SKM-1 (cell line): ENCODE measurements around the gene PTPN3.

Source experiments
- DNase-seq: peaks from one replicate; lab custom pipeline; 2025; ENCODE audit not compliant: unreplicated experiment; lab: John Stamatoyannopoulos, UW

The PTPN3 gene

DNA sequence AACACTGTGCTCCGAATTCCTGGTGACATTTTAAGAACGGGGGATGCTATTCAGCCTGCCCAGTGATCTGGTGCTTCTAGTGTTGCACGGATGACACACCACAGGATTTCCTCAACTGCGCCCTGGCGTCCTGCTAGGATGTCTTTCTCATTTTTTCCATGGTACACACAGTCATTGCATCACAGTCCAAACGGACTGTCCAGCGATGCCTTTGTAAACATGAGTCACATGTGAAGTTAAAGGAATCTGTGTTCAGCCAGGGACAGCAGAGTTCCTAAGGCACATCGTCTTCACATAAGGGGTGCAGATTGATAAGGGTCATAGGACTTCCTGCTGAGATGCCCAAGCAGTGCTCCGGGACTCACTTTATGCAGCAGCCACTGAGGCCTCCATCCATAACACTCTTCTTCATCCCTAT, 9.3 kb upstream of the PTPN3 start:
- no peak for DNase-seq

DNA sequence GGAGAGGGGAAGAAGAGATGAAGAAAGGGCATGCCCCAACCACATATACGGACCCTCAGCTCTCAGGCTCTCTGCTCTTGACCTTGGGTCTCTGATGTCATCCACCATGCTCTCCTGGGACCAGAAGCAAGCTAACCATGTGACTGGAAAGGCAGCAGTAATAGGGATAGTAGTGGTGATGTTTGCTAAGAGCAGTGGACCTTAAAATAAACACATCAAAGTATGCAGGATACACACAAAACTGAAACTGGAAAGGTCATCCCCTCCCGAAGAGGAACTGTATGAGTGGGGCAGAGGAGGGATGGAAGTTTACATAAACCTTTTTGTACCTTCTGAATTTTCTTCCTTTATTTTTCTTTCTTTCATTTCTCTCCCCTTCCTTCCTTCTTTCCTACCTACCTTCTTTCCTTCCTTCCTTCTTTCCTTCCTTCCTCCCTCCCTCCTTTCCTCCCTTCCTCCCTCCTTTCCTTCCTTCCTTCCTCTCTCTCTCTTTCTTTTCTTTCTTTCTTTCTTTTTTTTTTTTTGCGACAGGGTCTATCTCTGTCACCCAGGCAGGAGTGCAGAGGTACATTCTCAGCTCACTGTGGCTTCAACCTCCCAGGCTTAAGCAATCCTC, 8.1 kb upstream of the PTPN3 start:
- no peak for DNase-seq

DNA sequence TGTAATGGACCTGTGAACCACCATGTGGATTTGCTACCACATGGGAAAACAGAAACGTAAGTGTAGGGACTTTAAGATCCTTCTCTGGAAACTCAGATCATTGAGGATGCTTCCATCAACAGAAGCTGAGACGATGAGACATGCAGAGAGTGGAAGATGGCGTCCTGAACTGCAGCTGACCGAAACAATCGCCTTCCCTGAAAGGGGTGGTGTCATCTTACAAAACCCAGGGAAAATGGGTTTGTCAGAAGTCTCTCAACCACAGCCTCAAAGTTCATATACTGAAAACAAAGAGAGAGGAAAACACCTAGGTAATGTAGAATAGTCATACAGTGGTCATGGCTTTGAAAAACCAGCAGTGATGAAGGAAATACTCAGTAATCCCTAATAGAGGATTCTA, 6.6 kb upstream of the PTPN3 start:
- DNase-seq = no peak

DNA sequence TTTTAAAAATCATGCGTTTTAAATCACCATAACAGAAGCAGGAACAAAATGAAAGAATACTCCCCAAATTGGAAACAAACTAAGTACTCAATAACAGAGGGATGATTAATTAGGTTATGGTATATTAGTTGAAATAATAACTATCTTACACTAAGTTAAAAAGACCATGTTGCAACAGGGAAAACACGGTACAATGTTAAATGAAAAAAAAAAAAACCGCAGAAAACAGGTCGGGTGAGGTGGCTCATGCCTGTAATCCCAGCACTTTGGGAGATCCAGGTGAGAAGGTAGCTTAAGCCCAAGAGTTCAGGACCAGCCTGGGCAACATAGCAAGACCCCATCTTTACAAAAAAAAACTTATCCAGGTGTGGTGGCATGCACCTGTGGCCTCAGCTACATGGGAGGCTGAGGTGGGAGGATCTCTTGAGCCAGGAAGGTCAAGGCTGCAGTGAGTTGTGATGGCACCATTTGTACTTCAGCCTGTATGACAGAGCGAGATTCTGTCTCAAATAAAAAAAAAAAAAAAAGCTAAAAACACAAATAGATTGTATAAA, 2.4 kb upstream of the PTPN3 start:
- no peak for DNase-seq

DNA sequence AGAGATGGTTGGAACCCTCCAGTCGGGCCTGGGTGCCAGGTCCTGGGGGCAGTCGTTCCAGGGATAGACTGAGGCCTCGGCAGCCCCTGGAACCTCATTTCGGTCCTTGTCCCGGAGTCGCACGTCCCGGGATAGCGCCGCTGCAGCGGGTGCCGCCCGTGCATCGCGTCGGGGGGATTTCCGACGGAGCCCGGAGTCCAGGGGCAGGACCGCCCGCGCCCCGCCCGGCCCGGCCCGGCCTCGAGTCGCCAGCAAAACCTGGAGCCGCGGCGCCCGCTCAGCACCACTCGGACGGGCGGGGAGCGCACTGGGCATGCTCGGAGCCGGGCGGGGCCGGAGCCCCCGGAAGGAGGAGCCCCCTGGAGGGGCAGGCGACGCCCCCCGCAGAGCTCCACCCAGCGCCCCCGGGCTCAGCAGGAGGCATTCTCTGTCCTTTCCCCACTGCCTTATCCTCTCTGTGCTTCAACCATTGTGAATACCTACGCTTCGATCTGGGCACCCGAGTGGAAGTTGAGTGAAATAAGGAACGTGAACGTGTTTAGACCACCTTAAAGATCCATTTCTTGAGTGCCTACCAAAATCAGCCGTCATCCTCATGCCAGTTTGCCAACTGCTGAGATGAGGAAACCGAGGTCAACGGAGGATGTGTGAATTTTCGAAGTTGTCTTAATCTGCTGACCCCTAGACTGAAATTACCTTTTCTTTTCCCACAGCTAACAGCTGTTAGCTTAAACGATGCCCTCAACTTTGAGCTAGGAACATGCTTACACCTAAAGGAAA, 1.7 kb upstream of the PTPN3 start:
- DNase-seq = no peak

DNA sequence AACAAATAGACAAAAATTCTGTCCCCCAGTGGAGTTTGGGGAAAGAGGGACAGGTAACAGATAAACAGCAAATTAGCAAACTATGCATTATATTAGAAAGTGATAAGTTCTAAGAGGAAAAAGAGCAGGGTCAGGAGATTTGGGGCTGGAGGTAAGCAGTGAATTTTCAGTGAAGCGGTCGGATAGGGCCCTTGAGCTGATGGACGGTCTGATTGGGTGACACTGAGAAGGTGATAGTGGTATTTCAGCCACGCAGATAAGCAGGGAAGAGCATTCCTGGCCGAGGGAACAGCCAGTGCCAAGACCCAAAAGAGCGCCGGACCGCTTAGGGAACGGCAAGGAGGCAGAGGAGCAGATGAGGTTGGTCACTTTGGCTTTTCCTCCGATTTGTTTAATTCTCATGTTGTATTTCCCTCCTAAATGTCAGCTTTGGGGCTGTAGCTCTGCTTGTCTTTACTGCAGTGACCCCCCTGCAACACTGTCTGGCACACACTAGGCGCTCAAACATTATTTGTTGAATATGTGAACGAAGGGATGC, 1.1 kb upstream of the PTPN3 start:
- no peak for DNase-seq

DNA sequence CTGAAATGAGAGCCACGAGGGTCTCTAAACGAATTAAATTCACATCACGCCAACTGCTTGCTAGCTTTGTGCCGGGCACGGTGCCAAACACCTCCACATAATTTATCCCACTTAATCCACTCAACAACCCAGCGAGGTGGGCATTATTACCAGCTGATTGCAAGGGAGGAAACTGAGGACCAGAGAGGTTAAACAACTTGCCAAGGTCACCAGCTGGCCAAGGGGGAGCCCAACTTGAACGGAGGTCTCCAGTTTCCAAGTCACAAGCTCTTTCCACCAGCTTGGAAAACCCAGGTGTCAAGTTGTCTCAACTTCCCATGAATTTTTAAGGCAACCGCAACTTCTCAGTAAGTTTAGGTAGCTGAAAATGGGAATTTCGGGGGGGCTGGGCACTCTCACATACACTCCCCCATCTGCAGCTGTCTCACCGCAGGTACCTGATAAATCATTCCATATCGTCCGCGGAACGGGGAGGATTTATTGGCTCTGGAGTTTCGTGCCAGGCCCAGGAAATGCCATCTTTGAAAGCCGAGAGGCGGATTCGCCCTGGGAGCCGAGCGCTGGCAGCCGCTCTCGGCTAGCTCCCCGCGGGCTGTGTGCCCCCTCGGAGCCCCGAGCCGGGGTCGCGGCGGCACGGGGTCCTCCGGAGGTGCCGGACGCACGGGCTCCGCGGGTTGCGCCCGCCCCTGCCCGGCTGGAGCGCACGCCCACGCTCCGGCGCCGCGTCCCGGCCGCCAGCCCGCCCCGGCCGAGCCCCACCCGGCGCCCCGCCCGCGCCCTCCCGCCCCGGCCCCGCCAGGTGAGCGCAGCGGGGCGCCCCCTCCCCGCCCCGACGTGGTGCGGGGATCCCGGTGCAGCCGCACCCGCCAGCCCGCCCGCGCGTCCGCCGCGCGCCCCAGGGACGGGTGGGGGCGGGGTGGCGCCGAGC, 617 bp downstream of the PTPN3 start:
- DNase-seq = no peak

DNA sequence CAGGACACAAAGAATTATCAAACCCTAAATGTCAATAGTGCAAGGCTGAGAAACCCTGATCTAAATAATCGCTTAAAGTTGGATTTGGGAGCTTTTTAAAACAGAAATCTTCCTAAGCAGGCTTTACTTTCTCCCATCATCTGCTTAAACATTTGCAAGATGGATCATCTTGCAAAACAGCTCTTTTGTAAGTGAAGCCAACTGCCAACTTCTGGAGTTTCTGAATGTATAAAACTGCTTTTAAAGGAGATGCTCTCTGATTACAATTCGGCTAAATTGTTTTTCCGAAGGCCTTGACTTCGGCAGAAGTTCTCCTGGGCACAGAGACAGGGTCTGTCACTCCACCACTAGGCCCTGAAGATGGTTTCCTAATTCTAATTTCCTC, 1.3 kb downstream of the PTPN3 start:
- no peak for DNase-seq

DNA sequence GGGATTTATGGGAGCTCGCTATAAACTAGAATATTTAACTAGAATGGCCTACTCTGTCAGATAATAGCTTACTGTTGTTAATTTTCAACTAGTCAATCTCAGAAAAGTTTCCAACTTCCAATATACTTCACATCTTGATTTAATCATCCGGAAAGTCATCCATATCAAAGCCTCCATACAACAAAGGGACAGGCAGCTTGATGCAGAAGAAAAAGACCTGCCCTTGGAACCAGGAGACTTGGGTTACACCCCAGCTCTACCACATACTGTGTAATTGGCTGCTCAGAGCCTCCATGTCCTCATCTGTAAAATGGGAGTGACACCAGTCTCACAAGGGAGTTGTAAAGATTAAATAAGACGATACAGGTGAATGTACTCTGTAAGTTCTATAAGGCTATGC, 1.9 kb downstream of the PTPN3 start:
- no peak for DNase-seq

DNA sequence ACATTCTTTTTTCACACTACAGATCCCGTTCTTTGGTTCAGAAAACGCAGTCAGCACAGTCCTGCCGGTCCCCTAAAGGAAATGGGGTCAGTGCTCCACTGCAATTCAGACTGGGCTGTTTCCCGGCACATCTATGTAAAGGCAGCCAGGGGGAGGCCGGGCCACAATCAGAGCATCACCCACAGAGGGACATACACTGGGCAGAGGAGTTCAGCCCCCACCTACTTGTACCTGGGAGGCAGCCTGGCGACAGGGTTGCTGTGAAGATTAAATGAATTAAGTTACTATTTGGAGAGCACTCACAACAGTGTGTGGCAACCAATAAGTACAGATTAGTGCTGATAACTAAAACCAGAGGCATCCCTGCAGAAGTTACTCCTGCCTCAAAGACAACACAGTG, 4.5 kb downstream of the PTPN3 start:
- no peak for DNase-seq

DNA sequence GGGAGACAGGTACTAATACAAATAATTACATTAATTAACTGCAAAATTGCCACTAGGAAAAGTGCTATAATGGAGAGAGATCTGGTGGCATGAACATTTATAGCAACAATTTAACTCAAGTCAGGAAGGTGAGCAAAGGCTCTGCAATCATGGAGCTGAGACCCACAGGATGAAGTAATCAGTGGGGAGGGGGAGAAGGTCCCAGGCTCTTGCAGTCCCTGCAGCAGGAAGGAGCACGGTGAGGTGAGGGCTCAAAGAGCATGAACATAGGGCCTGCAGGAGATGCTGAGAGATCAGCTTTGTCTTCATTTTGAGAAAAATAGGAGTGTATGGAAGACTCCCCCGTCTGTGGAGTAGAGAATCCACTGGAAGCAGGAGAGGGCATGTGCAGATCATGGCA, 6.5 kb downstream of the PTPN3 start:
- DNase-seq = no peak

DNA sequence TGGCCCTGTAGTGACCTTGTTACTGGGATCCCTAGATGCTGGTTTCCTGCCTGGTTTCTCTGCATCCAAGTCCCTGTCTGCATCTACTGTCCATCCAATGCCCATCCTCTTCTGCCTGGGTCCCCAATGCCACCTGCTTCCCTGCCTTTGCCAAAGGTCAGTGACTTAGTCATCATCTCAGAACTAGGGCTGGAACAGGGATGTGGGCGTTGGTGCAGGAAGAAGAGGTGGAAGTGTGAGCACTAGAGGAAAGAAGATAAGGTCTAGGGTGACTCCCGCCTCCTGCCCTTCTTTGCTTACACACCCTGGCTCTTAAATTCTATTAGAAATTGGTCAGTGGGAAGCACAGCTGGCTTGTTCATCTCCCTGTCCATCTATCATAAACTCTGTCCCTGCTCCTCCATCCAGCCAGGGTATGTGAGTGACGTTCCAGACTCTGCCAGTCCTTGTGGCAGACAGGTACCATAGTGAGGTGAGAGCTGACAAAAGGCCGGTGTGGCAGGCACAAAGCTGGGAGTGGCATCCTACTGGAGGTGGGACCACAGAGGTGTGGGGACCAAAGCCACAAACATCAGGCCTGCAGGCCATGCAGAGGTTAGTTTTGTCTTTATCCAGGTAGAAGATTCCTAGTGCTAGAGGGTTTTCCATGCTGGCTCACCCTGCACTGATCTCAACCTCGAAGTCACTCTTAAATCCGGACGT, 9.2 kb downstream of the PTPN3 start:
- DNase-seq = no peak

DNA sequence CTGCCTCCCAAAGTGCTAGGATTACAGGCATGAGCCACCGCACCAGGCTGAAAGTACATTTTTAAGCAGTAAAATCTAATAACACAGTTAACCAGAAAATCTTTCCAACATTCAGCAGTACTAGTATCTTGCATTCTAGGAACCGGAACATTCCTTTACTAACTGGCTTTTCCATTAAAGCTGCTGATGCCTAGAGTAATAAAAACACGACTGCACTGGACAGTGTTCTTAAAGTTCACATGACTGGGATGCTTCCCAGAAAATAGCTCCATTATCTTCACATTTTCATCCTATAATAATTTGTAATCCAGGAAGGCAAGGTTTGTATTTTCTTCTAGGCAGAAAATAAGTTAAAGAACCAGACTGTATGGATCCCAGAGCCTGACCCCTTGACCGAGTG, 9.8 kb downstream of the PTPN3 start:
- no peak for DNase-seq

DNA sequence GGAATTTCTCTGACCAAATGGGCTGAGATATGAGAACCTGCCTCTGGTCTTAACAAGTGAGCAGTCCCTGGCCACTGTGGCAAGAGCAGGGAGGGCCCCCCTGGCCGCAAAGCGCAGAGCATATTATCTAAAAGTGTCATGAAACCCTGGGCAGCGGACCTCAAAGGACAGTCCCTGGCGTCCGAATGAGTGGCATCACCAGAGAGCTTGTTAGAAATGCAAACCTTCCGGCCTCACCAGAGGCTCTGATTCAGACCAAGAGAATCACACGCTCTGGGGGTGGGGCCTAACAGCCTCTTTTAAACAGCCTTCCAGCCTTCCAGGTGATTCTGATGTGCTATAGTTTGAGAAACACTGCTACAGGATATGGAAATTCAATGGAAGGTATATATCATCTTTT, 10.9 kb downstream of the PTPN3 start:
- DNase-seq = no peak

DNA sequence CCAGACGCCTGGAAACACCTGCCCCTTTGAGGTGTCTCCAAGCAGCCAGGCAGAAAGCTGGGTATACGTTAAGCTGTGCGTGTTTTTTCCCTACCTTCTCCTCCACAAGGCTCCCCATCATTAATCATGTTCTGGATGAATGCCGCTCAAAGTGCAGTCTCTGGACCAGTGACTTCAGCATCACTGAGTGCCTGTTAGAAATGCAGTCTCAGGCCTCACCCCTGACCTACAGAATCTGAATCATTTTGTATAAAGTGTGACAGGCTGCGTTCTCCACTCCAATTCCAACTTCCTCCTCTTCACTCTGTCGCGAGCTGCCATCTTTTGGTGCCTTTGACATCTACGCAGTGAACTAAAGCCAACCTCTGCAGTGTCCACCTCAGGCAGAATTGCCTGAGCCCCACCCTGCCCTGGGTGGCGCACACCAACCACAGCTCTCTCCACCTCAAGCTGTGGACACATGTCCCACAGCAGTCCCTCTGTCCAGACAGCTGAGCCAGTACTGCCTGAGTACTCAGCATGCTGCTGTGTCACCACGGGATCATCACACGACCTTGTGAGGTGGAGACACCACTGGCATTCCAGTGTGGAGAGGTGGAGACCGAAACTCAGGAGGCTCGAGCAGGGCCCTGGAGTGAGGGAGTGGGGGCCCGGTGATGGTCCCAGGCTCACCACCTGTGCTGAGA, 14.2 kb downstream of the PTPN3 start:
- no peak for DNase-seq

DNA sequence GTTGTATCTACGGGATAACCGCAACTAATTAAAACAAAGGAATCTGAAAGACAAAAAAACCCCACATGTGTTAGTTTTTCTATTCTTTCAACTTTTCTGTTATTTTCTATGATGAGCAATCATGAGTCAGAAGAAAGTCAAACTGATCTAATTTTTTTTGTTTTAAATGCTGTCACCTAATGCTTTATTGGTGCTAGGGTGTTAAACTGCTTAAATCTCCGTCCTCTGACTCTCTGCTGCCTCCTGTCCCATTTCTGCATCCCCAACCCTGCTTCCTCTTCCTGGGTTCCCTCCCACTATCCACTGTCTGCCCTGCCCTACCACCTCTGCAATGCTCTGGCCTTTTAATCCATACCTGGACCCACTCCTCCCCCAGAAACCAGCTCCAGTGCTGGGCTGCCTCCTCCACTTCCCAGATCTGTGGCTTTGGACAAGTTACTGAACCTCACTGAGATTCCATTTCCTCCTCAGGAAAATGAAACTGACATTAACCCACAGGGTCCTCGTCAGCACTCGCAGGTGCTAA, 15.7 kb downstream of the PTPN3 start:
- DNase-seq = no peak

DNA sequence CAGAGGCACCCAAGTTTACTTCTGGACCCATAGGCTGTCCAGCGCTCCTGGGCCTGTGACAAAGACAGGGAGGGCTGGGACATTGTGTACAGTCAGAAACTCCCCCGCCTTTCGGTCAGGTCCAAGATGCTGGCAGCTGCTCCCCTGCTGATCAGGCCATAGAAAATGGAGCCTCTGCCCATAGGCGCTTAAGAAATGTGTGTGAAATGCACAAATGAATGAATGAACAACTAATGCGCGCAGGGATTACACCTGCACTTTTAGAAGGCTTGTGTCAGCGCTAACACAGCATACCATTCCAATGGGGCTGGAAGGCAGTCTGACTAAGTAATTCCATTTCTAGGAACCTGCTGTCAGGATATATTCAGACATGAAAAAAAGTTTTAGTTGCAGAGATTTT, 16.3 kb downstream of the PTPN3 start:
- no peak for DNase-seq

DNA sequence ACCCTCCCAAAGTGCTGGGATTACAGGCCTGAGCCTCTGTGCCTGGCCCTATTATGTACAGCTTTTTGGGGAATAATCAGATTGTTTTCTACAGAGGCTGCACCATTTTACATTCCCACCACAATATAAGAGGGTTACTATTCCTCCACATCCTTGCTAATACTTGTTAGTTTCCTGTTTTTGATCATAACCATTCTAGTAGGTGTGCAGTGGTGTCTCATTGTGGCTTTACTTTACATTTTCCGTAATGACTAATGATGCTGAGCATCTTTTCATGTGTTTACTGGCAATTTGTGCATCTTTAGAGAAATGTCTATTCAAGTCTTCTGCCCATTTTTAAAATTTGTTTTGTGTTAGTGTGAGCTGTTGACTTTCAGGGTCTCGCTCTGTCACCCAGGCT, 18.3 kb downstream of the PTPN3 start:
- DNase-seq = no peak

DNA sequence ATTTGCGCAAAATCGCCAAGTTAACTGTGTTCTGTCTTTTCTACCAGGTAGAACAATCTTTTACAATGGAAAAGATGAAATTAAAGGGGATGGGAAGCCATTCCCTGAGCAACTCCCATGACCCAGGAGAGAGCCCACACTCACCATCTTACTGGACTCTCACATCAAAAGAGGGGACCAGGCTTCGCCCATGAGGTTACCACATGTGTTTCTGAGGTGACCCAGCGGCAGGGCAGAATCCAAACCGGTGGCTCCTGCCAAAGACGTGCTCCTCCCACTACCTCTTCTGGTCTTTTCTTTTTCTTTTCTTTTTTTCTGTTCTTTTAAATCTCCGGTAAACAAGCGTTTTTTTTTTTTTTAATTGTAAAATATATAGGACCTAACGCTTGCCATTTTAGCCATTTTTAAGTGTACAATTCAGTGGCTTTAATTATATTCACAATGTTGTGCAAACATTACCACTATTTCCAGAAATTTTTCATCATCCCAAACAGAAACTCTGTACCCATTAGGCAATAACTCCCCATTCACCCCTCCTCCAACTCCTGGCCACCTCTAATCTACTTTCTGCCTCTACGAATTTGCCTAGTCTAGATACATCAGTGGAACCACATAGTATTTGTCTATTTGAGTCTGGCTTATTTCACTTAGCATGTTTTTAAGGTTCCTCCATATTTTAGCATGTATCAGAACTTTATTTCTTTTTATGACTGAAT, 19.3 kb downstream of the PTPN3 start:
- no peak for DNase-seq
